GM23338 (cell line): ENCODE data around the gene LRWD1.

Source experiments
- EZH2 ChIP-seq: fragments of 200-600 bp; sonication (generic); IDR thresholded peaks from one replicate; pipeline ENCODE4 v1.8.0; 2017; ENCODE audit warnings: antibody characterized with exemption, mild to moderate bottlenecking, low read depth; ENCODE audit not compliant: unreplicated experiment
- EZH2phosphoT487 ChIP-seq: fragments of 200-600 bp; sonication (generic); IDR thresholded peaks from one replicate; pipeline ENCODE4 v1.8.1; 2018; ENCODE audit warnings: antibody characterized with exemption; ENCODE audit not compliant: unreplicated experiment
- JUNB ChIP-seq: IDR thresholded peaks from one replicate; pipeline ENCODE4 v1.6.1; 2016; ENCODE audit warnings: antibody characterized with exemption; ENCODE audit not compliant: unreplicated experiment
- NANOG ChIP-seq: IDR thresholded peaks from 2 replicates; pipeline ENCODE4 v1.6.1; 2016; ENCODE audit warnings: antibody characterized with exemption, borderline replicate concordance
- POLR2AphosphoS5 ChIP-seq: IDR thresholded peaks from 2 replicates; pipeline ENCODE4 v1.6.1; 2016; ENCODE audit warnings: antibody characterized with exemption, low read depth
- STAT1 ChIP-seq: IDR thresholded peaks from one replicate; pipeline ENCODE4 v1.6.1; 2016; ENCODE audit warnings: antibody characterized with exemption; ENCODE audit not compliant: unreplicated experiment
- ZNF114 ChIP-seq: fragments of 250-450 bp; sonication (Bioruptor Pico); IDR thresholded peaks from 2 replicates; pipeline ENCODE4 v1.5.0; 2020; ENCODE audit warnings: mild to moderate bottlenecking, moderate library complexity
- TF ChIP-seq, protein P1 (sequence below), 2 experiments: fragments of 200-600 bp in 1 of 2; sonication (generic) in 1 of 2; conservative IDR thresholded peaks; 2 replicates each; pipeline versions ENCODE4 v1.5.1 to v1.6.1; 2016 to 2017; ENCODE audit warnings: antibody characterized with exemption in 2 of 2, low read depth in 2 of 2, mild to moderate bottlenecking in 2 of 2, moderate library complexity in 1 of 2
- TF ChIP-seq, protein P2 (sequence below): IDR thresholded peaks from one replicate; pipeline ENCODE4 v1.6.1; 2018; ENCODE audit warnings: antibody characterized with exemption; ENCODE audit not compliant: unreplicated experiment

DNA sequence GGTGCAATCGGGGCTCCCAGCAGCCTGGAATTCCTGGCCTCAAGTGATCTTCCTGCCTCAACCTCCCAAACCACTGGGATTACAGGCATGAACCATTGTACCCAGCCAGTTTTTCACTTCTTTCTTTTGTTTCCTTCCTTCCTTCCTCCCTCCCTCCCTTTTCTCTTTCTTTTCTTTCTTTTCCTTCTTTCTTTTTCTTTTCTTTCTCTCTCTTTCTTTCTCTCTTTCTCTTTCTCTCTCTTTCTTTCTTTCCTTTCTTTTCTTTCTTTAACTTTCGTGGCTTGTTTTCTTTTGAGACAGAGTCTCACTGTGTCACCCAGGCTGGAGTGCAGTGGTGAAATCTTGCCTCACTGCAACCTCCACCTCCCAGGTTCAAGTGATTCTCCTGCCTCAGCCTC is 19.1 kb upstream of the LRWD1 start:
- TF ChIP-seq EZH2phosphoT487 (no peak), EZH2 (no peak), NANOG (no peak), POLR2AphosphoS5 (no peak), STAT1 (no peak), ZNF114 (CRISPR knock-in tag) (no peak), JUNB (no peak)
- TF ChIP-seq, protein P1, sequence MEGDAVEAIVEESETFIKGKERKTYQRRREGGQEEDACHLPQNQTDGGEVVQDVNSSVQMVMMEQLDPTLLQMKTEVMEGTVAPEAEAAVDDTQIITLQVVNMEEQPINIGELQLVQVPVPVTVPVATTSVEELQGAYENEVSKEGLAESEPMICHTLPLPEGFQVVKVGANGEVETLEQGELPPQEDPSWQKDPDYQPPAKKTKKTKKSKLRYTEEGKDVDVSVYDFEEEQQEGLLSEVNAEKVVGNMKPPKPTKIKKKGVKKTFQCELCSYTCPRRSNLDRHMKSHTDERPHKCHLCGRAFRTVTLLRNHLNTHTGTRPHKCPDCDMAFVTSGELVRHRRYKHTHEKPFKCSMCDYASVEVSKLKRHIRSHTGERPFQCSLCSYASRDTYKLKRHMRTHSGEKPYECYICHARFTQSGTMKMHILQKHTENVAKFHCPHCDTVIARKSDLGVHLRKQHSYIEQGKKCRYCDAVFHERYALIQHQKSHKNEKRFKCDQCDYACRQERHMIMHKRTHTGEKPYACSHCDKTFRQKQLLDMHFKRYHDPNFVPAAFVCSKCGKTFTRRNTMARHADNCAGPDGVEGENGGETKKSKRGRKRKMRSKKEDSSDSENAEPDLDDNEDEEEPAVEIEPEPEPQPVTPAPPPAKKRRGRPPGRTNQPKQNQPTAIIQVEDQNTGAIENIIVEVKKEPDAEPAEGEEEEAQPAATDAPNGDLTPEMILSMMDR (conservative IDR thresholded peaks at IDR 0.05; ENCODE audit: low read depth in 2 of 2), result no peak
- TF ChIP-seq, protein P2, sequence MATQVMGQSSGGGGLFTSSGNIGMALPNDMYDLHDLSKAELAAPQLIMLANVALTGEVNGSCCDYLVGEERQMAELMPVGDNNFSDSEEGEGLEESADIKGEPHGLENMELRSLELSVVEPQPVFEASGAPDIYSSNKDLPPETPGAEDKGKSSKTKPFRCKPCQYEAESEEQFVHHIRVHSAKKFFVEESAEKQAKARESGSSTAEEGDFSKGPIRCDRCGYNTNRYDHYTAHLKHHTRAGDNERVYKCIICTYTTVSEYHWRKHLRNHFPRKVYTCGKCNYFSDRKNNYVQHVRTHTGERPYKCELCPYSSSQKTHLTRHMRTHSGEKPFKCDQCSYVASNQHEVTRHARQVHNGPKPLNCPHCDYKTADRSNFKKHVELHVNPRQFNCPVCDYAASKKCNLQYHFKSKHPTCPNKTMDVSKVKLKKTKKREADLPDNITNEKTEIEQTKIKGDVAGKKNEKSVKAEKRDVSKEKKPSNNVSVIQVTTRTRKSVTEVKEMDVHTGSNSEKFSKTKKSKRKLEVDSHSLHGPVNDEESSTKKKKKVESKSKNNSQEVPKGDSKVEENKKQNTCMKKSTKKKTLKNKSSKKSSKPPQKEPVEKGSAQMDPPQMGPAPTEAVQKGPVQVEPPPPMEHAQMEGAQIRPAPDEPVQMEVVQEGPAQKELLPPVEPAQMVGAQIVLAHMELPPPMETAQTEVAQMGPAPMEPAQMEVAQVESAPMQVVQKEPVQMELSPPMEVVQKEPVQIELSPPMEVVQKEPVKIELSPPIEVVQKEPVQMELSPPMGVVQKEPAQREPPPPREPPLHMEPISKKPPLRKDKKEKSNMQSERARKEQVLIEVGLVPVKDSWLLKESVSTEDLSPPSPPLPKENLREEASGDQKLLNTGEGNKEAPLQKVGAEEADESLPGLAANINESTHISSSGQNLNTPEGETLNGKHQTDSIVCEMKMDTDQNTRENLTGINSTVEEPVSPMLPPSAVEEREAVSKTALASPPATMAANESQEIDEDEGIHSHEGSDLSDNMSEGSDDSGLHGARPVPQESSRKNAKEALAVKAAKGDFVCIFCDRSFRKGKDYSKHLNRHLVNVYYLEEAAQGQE, result no peak
